NAMALWA (cell line): ENCODE measurements around the gene WFDC1.

Experiments used
- DNase-seq: peaks from one replicate; pipeline ENCODE4 v3.0.0-alpha.2; 2015; ENCODE audit warnings: low spot score

WFDC1 gene

DNA sequence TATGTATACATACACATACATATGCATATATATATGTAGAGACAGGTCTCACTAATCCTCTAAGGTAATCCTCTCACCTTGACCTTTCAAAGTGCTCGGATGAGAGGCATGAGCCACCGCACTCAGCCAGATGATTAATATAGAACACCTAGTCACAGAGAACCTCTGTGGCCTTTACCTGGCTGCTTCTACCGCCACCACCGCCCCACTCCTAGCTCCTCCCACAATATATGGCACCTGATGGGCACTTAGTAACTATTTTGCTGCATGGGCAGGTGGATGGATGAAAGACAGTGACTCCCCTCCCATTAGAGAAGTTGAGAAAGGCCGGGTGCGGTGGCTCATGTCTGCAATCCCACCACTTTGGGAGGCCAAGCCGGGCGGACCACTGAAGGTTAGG is 57.0 kb downstream of the WFDC1 start:
- DNase-seq, result no peak

DNA sequence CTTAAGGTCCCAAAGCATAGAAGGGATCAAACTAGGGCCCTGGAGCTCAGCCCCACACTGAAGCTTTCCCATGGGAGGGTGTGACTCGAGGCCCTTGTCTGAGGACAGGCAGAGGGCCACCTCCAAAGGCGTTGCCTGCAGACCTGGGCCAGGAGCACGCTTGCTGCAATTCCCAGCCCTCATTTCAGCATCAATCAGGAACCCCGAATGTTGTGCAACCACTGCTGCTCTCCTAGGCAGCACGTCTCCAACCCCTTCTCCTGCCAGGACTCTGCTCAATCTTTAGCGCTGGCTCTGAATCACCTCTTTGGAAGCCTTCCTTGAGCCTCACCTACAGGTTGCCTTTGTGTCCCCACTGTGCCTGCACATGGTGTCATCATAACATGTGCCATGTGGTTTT is 59.6 kb downstream of the WFDC1 start:
- DNase-seq, result no peak

DNA sequence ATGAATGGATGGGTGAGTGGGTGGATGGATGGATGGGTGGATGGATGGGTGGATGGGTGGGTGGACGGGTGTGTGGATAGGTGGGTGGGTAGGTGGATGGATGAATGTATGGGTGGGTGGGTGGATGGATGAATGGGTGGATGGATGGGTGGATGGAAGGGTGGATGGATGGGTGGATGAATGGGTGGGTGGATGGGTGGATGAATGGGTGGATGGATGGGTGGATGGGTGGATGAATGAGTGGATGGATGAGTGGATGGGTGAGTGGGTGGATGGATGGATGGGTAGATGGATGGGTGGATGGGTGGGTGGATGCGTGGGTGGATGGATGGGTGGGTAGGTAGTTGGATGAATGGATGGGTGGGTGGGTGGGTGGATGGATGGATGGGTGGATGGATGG is 60.5 kb downstream of the WFDC1 start:
- no peak for DNase-seq

DNA sequence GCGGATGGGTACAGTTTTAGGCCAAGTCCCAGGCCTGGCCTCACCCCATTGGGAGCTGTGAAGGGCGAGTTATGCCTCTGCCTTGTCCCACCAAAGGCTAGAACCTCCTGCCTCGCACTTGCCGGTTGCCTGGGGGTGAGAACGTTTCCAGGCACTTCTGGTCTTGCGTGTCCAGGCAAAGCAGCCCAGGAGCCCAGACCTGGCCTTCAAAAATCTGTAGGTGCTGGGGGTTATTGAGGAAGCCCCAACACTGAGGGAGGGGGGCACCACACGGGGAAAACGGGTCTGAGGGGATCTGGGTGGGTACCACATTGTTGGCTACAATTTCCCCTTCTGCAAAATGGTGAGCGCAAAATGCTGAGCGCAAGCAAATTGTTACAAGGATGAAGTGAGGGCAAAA is 61.5 kb downstream of the WFDC1 start:
- DNase-seq, result no peak

DNA sequence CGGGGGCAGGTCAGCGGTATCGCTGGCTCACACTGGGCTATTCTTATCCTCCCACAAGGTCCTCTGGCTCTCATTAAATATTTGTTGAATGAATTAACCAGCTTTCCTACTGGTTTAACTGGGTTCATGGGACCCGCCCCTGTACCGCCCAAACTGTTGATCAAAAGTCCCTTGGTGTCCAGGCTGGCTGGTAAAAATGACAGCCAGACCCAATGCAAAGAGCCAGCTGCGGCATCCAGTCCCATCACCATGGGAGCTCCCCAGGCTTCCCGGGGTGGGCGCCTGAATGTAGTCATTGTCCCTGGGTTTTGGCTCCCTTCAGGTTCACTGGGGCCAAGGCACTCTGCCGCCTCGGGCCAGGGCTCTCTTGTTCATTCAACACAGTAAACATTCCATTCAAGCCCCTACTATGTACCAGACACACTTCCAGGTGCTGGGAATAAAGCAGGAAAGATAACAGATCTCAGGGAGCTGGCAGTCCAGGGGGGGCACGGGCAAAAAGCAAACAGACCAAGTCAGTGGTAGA is 62.0 kb downstream of the WFDC1 start:
- DNase-seq, result no peak

DNA sequence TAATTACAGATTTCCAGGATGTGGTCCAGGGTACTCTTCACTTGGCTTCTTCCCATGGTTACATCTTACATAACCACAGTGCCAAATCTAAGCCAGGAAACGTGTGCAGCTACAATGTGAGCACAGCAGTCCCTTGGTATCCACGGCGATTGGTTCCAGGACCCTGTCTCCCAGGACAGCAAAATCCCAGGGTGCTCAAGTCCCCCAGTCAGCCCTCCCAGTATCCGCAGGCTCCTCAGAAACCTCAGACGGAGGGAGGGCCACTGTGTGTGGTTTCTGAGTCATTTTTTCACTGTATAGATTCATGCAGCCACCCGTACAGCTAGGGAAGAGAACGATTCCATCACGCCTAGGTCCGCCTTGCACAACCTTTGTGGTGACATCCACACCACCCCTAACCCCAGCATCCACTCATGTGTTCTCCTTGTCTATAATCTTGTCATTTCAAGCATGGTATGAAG is 62.5 kb downstream of the WFDC1 start:
- DNase-seq, result no peak

DNA sequence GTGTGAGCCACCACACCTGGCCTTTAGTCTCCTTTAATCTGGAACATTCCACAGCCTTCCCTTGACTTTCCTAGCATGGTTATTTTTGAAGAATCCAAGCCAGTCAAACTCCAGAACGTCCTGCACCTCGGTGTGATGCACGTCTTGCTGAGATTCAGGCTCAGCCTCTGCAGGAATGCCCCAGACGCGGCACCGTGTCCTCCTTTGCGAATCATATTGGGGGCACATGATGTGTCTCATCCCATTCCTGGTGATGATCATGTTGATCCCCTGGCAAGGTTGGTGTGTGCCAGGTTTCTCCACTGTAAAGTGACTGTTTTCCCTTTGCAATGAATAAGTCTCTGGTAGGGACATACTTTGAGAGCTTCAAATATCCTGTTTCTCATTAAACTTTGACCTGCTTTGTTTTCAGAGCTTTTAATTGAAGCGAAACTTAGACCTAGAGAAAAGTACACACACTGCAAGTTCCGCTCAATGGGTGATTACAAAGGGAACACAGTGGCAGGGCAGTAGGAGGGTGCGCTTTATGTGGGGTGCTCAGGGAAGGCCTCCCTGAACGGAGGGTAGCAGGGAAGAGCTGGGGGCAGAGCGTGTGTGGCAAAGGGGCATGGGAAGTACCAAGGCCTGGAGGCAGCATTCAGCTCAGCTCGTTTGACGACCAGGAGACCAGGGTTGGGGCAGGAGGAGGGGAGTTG is 64.1 kb downstream of the WFDC1 start:
- DNase-seq, result no peak

DNA sequence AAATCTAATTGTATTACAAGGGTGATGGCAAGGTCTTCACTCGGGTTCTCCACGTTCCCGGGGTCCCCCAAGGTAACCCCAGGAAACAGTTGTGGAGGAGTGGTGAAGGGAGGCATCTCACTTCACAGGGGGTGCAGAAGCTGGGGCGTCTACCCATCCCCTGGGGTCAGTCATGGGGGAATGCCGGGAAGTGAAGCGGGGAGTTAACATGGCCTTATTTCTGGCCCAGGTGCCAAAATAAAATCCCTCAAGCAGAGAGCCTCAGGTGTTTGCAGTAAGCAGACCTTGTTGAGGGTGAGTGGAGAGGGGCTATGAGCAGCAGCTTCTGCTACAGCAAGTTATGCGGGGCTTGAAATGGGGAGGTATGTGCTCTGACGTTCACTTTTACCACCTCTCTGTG is 64.6 kb downstream of the WFDC1 start:
- no peak for DNase-seq

DNA sequence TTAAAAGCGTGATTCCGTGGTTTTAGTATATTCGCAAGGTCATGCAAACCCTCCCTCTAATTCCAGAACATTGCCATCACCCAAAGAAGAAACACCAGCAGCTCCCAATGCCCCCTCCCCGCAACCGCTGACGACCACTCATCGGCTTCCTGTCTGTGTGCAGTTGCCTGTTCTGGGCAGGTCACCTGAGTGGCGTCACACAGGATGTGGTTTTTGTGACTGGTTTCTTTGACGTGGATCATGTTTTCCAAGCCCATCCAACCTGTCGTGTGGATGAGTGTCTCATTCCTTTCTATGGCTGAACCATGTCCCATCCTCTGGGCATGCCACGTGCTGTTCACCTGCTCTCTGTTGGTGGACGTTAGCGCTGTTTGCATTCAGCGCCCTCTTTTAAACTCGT is 65.5 kb downstream of the WFDC1 start:
- DNase-seq, result no peak

DNA sequence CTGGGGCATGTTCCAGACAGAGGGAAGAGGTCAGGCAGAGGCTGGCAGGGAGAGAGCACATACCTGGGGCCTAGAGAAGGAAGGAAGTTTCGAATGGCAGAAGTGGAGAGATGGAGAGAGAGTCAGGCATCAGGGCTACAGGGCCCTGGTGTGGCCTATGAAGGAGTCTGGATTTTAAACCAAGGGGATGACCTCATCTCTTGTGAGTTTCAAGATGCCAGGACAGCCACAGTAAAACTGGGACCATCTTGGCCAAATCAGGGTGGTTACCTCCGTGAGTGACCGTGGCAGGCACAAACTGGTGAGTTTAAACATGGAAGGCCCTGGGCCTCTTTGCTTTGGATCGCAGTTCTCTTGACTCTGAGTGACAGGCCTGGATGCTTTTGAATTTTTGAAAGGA is 66.1 kb downstream of the WFDC1 start:
- no peak for DNase-seq

DNA sequence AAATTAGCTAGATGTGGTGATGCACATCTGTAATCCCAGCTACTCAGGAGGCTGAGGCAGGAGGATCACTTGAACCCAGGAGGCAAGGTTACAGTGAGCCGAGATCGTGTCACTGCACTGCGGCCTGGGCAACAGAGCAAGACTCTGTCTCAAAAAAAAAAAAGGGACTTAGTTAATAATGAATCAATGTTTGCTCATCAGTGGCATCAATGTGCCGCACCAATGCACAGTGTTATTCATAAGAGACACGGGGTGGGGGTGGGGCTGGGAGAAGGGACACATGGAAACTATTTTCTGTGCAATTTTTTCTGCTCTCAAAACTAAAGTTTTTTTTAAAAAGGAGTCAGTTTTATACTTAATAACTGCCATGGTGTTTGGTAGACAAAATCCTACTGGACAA is 66.9 kb downstream of the WFDC1 start:
- DNase-seq, result no peak

DNA sequence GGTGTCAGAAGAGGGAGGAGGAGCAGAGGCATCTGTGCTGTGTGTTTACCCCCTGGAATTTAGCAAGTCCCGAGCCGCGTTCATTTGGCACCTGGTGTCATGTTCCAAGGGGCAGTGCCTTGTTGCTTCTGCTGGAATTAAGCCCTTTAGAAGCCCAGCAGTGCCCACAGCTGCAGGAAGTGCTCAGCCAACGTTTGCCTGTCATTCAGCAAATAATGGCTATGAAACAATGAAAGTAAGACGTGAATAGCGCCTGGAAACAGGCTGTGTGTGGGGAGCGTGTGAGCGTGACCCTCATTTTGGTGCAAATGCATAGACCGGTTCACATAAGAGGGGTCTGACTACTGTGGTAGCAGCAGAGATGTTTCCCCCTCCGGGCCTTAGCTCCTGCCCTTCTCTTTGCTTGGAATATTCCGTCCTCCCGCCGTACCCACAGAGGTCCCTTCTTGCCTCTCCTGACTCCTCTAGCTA is 67.8 kb downstream of the WFDC1 start:
- DNase-seq, result no peak

DNA sequence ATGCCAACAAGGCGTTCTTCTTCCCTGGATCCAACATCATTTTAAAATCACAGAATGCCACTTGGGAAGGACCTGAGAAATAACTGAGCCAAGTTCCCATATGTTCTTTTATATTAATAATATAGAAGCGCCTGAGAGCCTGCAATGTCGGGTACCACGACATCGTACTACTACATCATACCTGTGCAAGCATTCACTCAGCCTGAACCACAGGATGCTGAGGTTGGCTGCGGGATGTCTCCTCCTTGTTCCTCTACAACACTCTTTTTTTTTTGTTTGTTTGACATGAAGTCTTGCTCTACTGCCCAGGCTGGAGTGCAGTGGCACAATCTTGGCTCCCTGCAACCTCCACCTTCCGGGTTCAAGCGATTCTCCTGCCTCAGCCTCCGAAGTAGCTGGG is 71.5 kb downstream of the WFDC1 start:
- no peak for DNase-seq

DNA sequence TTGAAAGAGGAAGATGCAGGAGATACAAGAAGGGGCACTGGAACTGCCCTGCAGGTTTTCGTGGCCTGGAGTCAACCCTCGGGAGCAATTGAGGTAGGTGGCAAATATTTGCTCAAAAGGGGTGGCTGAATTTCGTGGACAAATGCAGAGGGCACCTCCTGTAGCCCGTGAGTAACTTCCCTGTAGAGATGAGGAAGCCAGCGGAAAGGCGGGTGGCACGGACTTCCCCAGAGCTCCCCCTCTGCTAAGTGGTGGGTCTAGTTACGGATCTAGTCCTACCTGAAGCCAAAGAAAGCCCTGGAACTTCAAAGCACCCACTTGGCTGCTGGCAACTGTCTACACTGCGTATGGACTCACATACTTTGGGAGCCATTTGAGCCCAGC is 72.6 kb downstream of the WFDC1 start:
- no peak for DNase-seq

DNA sequence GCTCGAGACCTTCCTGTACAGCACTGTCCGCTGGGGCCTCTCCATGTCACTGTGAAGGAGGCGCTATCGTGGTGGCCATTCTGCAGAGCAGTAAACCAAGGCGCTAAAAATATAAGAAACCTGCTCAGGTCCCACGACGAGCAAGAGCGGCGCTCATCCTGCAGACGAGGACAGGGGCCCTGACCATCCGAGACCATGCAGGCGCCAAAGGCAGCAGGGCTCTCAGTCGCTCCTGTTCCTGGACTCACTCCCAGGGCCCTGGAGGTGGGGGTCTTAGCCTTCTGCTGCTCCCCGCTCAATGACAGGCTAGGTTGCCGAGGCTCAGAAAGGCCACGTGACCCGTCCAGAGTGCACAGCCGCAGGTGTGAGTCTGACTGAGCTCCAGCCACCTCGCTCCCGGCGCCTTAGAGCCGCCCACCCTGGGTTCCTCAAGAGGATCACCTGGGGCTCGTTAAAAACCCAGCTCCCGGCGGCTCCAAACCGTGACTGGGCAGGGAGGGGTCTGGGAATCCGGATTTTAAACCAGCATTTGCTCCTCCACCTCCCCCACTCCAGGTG is 73.2 kb downstream of the WFDC1 start:
- no peak for DNase-seq

DNA sequence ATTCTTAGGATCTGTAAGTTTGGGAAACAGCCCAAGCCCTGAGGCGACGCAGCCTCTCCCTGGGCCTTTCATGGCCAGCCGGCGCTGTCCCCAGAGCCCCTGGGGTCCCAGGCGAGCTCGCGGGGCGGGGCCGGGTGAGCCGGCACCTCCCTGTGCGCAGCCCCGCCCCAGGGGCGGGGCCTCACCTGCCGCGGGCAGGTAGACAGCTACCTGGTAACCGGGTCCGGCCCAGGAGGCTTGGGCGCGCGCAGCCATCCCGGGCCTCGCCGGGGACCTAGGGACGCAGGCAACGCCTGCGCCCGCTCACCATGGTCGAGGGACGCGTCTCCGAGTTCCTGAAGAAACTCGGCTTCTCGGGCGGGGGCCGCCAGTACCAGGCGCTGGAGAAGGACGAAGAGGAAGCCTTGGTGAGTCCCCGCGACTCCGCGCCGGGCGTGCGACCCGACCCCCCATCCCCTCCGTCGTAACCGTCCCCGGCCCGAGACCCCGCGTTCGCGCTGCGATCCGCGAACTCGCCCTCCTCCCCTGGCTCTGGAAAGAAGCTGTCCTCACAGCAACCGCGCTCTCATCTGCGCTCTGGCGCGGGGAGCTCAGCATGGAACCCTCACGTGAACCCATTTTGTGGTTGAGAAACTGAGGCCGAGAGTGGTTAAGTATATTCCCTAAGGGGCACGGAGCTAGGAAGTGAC is 73.8 kb downstream of the WFDC1 start, which contains the start of gene ATP2C2:
TSS of gene ATP2C2 (plus strand) at position 231 of the 689 bp plus-strand sequence. CDS start at position 309, 78 bp downstream.
- no peak for DNase-seq

DNA sequence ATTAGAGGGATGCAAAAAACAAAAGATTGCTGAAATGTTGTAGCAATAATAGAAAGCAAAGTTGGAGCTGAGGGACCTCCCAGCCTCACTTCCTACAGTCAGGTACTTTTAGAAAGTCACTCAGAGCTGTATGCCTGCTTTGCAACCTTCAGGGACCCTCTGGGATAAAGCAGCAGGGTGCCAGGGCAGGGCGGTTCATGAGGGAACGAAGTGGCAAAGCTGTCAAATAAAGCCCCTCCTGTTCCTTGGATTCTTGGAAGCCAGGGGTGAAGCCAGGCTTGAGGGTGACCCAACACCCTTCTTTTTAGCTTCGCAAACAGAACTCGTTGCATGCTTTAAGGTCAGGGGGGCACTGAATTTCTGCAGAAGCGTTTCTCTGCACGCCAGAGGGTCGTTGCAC is 74.4 kb downstream of the WFDC1 start:
- no peak for DNase-seq

DNA sequence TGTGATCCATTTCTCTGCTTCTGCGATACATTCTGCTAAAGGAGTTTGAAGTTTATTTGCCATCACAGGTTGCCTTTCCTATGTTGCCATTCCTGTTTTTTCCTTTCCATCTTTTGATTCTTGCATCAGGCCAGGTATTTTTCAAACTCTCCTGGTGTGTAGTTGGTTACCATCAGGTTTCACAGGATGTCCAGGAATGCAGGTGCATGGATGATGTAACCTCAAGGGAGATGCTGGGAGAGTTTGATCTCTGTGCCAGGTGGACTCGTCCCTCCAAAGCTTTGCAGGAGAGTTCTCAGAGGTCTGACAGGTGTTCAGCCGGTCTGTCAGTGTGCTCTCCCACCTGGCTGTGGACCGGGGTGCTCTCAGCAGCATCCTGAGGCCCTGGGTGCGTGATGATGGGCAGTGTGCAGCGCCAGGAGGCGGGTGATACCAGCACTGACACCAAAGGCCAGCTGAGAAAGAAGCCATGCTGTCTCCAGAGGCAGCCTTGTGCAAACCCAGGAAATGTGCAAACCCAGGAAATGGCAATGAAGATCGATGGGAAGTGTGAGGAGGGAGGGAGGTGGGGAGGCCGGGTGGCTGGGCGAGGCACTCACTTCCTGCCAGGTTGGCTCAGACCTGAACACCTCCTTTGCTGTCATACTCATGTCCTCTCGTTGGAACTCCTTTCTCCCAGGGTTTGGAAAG is 75.4 kb downstream of the WFDC1 start:
- DNase-seq, result no peak

DNA sequence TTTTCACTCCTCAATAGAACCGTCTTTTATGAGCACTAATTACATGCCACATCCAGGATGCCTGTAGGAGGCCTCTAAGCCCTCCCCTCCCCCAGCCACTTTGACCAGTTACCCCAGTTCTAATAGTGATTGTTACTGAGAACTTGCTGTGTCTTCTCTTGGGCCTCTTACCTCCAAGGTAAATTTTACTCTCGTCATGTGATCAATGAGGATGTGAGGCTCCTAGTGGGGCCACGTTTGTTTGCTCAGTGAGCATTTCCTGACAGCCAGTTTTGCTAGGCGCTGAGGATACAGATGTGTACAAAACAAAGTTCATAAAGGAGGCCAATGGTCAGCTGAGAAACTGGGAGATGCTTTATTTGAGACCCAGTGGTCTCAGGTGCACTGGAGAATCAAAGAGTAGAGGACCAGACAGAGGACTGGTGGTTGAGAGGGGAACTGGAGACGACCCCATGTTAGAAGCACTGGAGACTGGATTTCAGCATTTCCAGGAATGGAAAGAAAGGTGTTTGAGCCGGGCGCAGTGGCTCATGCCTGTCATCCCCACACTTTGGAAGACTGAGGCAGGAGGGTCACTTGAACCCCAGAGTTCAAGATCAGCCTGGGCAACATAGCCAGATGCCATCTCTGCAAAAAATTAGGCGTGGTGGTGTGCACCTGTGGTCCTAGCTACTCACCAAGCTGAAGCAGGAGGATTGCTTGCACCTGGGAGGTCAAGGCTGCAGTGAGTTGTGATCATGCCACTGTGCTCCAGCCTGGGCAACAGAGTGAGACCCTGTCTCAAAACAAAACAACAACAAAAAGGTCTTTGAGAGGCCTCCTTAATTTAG is 76.3 kb downstream of the WFDC1 start:
- no peak for DNase-seq

DNA sequence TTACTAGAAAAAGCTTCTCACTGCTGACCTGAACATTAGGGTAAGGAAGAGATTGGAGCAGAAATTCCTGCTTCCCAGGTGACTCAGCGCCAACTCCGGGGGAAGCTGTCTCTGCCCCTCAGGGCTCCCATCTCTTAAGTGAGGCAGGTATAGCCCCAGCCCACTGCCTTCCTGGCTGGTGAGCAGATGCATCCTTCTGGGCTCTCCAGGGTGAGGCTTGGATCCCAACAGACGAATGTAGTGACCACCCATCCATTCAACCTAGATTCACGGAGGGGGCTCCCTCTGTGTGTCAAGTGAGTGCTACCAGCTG is 76.8 kb downstream of the WFDC1 start:
- DNase-seq, result no peak

DNA sequence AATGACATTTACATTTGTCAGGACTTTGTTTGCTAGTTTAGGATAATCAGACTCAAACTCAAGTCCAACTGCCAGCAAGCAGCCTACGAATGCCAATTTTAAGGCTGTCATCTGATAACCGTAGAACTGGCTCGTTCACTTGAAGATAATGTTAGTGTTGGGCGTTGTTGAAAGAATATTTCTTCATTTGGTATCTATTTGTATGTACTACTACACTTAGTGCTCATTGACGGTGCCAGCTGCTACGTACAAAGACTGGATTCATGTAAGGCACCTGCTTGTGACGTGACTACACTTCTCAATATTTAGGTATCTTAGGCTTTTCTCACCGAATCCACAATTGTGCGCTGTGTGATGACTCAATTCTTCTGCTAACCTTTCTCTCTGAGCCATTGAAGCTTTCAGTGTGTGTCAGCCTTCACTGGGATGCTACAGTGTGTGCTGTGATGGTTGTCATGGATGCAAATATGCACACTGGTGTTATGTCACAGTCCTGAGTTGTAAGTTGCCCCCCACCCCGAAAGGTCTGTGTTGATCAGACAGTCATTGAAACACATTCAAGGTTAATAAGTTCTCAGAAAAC is 79.3 kb downstream of the WFDC1 start:
- DNase-seq, result no peak
